GM23248 (cell line): ENCODE data around the gene ZNF384.

ENCODE experiments used
- EZH2 ChIP-seq: fragments of 200-600 bp; sonication (generic); IDR thresholded peaks from 2 replicates; pipeline ENCODE4 v1.6.1; 2018; ENCODE audit warnings: antibody characterized with exemption, mild to moderate bottlenecking; ENCODE audit not compliant: insufficient read depth, poor library complexity, severe bottlenecking
- EZH2phosphoT487 ChIP-seq: fragments of 200-600 bp; sonication (generic); IDR thresholded peaks from 2 replicates; pipeline ENCODE4 v1.6.1; 2018; ENCODE audit warnings: antibody characterized with exemption, moderate library complexity, mild to moderate bottlenecking, low read depth; ENCODE audit not compliant: insufficient read depth

DNA sequence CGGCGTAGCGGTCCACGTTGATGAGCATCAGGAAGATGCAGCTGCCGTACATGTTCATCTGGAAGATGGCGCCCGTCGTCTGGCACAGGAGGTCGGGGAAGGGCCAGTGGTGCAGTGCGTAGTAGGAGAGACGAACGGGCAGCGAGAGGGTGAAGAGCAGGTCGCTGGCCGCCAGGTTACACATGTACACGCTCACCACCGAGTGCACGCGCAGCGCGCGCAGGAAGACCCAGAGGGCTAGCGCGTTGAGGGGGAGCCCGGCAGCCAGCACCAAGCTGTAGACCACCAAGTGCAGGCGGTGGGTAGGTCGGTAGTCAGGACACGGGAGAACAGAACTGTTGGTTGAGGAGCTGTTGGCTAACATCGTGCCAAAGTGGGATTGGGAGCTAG, 68.3 kb downstream of the ZNF384 start:
- TF ChIP-seq EZH2, result no peak
- no peak for TF ChIP-seq EZH2phosphoT487
